ENCODE results near the gene AGO3.

AGO3 gene

GRCh38 chr1:36085126-36085525, 154.2 kb downstream of the AGO3 start:
- H3K4me3 ChIP-seq (ENCODE audit: low read length) = no peak overlapping the region
- DNase-seq (ENCODE audit: low read depth) = no peak
- TF ChIP-seq CTCF (IDR thresholded peaks at IDR 0.05; ENCODE audit: insufficient read depth, low read depth, low read length, missing control alignments) = no peak

DNA sequence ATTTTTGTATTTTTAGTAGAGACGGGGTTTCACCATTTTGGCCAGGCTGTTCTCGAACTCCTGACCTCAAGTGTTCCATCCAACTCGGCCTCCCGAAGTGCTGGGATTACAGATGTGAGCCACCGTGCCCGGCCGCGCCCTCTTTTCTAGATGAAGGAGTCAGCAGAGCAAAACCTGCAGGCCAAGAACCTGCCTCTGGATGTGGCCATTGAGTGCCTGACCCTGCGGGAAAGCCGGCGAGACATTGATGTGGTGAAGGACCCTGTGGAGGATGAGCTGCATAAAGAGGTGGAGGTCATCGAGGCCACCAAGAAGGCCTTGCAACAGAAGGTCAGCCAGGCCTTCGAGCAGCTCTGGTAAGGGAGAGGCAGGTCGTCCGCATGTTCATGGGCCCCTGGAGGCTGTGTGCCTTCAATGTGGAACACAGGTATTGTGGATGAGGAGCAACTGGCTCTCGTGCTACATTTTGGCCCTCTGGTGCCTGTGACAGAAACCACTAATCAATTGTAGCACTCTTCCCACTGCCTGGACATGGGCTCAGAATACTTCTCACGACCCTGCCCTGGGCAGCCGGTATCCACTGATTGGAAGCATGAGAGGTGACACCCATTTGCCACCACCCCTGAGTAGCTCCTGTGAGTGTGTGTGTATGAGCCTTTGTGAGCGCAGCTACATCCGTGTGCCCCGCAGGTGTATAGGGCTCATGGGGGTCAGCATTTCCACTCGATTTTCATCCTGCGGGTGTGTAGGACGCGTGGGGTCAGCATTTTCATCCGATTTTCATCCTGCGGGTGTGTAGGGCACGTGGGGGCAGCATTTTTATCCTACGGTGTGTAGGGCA, 155.0 kb downstream of the AGO3 start:
- TF ChIP-seq CTCF (IDR thresholded peaks at IDR 0.05; ENCODE audit: insufficient read depth, low read depth, low read length, missing control alignments) = no peak
- no peak for DNase-seq (ENCODE audit: low read depth)
- H3K4me3 ChIP-seq (ENCODE audit: low read length) = no peak overlapping the region

DNA sequence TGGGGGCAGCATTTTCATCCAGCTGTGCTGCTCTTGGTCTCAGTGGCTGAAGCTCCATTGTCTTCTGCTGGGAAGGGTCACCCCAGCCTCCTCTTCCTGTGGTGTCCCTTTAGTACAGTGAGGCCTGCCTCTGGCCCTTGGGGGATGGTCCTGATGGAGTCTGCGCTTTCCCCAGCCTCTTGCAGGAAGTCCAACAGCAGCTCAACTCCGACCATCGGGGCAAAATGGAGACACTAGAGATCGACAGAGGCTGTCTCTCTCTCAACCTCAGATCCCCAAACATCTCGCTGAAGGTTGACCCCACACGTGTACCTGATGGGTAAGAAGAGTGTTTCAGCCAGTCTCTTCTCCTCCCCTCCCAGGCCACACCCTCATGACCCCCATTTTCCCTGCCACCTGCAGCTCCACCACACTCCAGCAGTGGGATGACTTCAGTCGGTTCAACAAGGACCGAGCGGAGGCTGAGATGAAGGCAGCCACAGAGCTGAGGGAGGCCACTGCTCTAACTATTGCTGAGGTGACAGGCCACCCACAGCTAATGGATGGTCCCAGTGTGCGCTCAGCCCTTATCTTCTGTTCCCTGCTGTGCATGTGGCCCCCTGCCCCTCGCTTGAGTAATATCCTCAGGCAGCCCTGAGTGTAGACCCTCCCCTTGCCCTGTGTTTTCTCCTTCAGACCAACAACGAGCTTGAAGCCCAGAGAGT, 155.8 kb downstream of the AGO3 start:
- DNase-seq (ENCODE audit: low read depth) = no peak
- TF ChIP-seq CTCF (IDR thresholded peaks at IDR 0.05; ENCODE audit: insufficient read depth, low read depth, low read length, missing control alignments) = no peak
- no peak overlapping the region for H3K4me3 ChIP-seq (ENCODE audit: low read length)

DNA sequence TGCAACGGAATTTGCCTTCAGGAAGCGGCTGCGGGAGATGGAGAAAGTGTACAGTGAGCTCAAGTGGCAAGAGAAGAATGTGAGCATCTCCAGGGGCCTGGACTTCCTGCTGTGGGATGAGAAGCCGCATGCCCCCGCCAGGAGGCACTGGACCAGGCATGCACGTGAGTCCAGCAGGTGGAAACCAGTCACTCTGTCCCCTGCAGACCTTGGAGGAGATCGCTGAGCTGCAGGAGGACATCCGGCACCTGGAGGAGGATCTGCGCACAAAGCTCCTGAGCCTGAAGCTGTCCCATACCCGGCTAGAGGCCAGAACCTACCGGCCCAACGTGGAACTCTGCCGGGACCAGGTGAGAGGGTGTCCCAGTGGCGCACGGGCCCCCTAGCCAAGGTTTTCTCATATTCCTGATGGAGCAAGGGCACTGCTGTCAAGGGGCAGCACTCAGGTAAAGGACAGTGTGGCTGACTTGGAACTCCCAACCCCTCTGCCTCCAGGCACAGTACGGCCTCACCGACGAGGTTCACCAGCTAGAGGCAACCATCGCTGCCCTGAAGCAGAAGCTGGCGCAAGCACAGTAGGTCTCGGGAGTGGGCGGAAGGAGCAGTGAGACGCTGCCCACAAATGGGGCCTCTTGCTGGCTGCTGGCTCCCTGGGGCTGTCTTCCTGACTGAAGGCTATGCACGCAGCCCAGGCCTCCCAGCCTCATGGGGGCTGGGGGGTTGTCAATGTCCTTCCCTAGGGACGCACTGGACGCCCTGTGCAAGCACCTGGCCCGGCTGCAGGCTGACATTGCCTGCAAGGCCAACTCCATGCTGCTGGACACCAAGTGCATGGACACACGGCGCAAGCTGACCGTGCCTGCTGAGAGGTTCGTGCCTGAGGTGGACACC, 156.6 kb downstream of the AGO3 start:
- no peak for DNase-seq (ENCODE audit: low read depth)
- TF ChIP-seq CTCF (IDR thresholded peaks at IDR 0.05; ENCODE audit: insufficient read depth, low read depth, low read length, missing control alignments) = no peak
- H3K4me3 ChIP-seq (ENCODE audit: low read length) = no peak overlapping the region

- no peak for TF ChIP-seq CTCF (IDR thresholded peaks at IDR 0.05; ENCODE audit: insufficient read depth, low read depth, low read length, missing control alignments)
- peak overlapping the region; percentile 76 for H3K4me3 ChIP-seq (ENCODE audit: low read length)
- no peak for DNase-seq (ENCODE audit: low read depth)
Observed at GRCh38 chr1:36088265-36088576, 157.3 kb downstream of the AGO3 start.

- H3K4me3 ChIP-seq (ENCODE audit: low read length) = peak within 1 kb of the TSS; percentile 76
- peak; percentile 91 for DNase-seq (ENCODE audit: low read depth)
- peak; percentile 57 for TF ChIP-seq CTCF (IDR thresholded peaks at IDR 0.05; ENCODE audit: insufficient read depth, low read depth, low read length, missing control alignments)
Observed at GRCh38 chr1:36088577-36089392, 157.9 kb downstream of the AGO3 start, which contains the start of gene ADPRS. TSS of gene ADPRS (plus strand) at chr1:36088892. CDS start at chr1:36088905, 13 bp downstream.

All from epithelial cell of esophagus (primary cell).